GM18517 (cell line): ENCODE data around the gene KCNH2.

Experiments used
- ATAC-seq: cut with Tn5 transposase; IDR thresholded peaks from one replicate; pipeline ENCODE4 v1.9.1; 2021; ENCODE audit warnings: mild to moderate bottlenecking, moderate library complexity; ENCODE audit not compliant: unreplicated experiment

The KCNH2 gene

GRCh38 chr7:150939052-150939451, 39.1 kb downstream of the KCNH2 start:
- ATAC-seq = no peak

DNA sequence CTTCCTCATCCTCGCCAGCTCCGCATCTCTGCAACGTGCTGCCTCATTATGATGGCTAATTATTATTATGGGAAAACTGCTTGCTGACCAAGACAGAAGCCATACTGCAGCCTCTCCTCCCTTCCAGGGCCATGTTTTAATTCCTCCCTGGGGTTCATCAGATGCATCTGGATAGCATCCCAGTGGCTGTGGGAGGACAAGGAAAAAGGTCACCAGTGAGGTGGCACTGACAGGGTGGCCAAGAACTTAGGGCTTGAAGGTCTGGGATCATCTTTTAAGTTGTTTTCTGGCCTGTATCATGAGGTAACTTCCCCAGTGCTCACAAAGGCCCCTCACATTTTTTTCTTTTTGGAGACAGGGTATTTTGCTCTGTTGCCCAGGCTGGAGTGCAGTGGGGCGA, 39.6 kb downstream of the KCNH2 start:
- ATAC-seq = no peak

GRCh38 chr7:150937848-150938561, 40.1 kb downstream of the KCNH2 start:
- ATAC-seq = no peak

GRCh38 chr7:150936018-150936417, 42.1 kb downstream of the KCNH2 start:
- ATAC-seq = no peak

DNA sequence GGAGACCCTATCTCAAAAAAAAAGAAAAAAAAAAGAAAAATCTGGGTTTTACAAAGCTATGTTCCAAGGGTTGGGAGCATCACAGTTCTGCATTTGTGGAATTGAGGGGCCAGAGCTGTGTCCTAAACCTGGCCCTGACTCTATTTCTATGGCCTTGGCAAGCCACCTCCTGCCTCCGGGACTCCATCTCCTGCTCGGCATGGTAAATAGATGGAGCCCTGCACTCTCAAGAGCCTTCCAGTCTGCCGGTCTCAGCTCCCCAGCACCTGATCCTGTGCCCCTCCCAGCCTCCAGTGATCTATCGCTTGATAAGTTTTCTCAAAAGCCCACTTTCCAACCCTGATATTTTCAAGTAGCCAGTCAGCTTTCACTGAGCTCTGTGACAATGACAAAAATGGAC, 43.0 kb downstream of the KCNH2 start:
- no peak for ATAC-seq

GRCh38 chr7:150934045-150934766, 43.9 kb downstream of the KCNH2 start:
- ATAC-seq = no peak

DNA sequence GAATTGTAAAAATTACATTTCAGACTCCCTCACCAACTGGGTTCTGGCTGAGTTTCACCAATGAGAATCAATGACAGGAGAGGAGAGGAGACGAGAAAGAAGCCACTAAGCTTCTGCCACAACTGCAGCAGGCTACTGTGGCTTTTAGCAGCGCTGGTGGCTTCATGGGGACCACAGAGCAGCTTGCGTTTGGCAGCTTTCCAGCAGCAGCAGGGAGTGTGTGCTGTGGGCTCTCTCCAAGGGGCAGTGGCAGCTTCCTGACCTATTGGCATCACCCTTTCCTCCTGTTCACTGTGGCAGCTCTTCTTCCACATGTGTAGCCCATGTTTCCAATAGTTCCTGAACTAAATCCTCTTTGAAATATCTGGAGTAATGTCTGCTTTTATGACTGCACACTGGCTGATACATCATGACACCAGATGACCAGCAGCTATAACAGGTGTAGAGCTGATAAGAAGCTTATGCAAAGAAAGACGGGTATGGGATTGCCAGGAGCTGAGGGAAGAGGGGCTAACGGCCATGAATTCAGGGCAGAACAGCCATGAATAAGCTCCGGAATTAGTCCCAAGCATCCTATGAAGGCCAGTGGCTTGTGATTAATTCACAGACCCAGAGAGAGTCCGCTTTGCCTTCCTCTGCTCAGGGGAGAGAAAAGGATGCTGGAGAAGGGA, 46.8 kb downstream of the KCNH2 start:
- ATAC-seq = no peak

- no peak for ATAC-seq
Measured at GRCh38 chr7:150928541-150928940, 49.6 kb downstream of the KCNH2 start.

DNA sequence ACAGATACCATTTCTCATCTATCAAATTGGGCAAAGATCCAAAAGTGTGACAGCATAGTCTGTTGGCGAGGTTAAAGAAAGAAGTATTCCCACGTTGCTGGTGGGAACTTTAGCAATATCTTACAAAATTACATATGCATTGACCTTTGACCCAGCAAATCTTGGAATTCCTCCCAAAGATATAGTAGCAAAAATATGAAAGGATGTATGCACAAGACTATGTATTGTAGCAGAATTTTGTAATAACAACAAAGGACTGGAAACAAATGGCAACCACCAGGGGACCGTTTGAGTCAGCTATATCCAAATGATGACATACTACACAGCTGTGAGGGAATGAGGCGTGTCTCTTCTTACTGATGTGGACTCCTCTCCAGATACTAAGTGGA, 50.2 kb downstream of the KCNH2 start:
- ATAC-seq = no peak

GRCh38 chr7:150927157-150927955, 50.8 kb downstream of the KCNH2 start:
- ATAC-seq = no peak

- no peak for ATAC-seq
Measured at GRCh38 chr7:150926066-150926465, 52.1 kb downstream of the KCNH2 start.

DNA sequence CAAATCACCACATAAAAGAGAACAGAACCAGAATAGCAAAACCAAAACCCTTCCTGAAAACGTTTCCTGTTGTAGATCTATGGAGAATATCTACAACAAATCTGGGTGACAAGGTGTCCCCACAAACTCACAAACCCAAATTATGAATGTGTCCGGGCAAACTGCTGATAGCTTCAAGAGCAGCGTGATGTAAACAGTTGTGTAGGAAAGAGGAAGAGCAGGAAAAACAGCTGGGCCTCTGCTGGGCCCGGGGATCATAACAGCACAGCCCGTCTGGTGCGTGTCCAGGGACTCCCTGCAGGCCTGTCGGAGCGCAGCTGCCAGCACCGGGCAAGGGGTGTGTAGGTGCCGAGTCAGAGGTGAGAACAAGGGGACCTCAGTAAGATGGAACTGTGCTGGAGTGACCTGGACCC, 53.7 kb downstream of the KCNH2 start:
- no peak for ATAC-seq

- no peak for ATAC-seq
Measured at GRCh38 chr7:150923802-150924201, 54.3 kb downstream of the KCNH2 start.

GRCh38 chr7:150923196-150923595, 54.9 kb downstream of the KCNH2 start:
- ATAC-seq = no peak

DNA sequence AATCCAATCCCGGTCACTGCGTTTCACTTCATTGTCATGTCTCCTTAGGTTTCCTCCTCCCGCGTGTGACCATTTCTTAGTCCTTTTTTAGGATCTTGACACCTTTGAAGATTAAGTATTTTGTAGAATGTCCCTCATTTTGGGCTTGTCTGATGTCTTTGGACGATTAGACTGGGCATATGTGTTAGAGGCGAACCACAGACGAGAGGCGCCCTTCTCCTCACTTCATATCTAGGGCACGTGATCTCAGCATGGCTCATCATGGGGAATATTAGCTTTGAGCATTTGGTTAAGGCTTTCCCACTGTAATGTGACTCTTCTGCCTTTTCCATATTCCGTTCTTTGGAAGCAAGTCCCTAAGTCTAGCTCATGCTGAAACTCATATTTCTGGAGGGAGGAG, 59.0 kb downstream of the KCNH2 start:
- no peak for ATAC-seq

GRCh38 chr7:150918378-150918777, 59.7 kb downstream of the KCNH2 start:
- no peak for ATAC-seq

GRCh38 chr7:150917969-150918368, 60.2 kb downstream of the KCNH2 start:
- no peak for ATAC-seq

GRCh38 chr7:150916670-150917069, 61.5 kb downstream of the KCNH2 start:
- no peak for ATAC-seq

- ATAC-seq = no peak
Measured at GRCh38 chr7:150914966-150915365, 63.2 kb downstream of the KCNH2 start.

DNA sequence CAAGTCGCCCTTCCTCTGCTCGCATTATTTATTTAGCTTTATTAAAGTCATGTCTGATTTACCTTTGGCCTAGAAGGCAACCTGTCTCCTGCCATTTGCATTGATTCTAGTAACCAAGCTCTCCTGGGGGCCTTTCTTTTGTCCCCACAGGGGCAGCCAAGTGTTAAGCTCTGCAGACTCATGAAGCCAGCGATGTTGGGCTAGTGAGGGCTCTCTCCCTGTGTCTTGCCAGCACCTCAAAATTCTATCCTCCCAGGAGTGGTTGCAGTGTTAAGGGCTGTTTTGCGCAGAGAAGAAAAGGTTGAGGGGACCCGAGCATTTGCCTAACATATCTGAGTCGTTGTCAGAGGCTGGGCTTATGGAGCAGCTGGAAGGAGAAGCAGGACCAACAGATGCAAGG, 63.9 kb downstream of the KCNH2 start:
- no peak for ATAC-seq

GRCh38 chr7:150912427-150912826, 65.7 kb downstream of the KCNH2 start:
- no peak for ATAC-seq
